T-helper 2 cell treated with Interferon-gamma antibody and Interleukin-4, amounts not matched to agents 100 ng/mL and 5 ng/mL, for 36 hours (primary cell): ENCODE results near the gene DBF4B. TPM values are rescaled to one million over a fixed set of nuclear protein-coding genes. Genes with fewer than 3 reads are reported as not detected.
"Not testable (repeated sequence)": the region's sequence is repeated elsewhere in the genome, so short reads cannot be mapped to it uniquely, and the experiment has no call there.

Experiments
- intact Hi-C: fragments of 100-400 bp; cut with micrococcal nuclease; formaldehyde crosslinking; loops from one replicate; pipeline ENCODE4 v1.15.1; 2023
- total RNA-seq: library from RNA; stranded (reverse); gene quantifications from 2 replicates; pipeline ENCODE4 v1.2.3, GENCODE V29; 2022

Gene DBF4B
- total RNA-seq: 26.1 and 27.4 TPM in 2 replicates

- intact Hi-C loops: loop anchor here (1.0 to 5.0 kb wide), 2 partner anchors 19 to 189 kb away; partner anchors contain the start of genes CCDC43 and EFTUD2
These were observed at the start of gene DBF4B for GRCh38 chr17:44708401-44709263. DBF4B (plus strand) TSS chr17:44708665; CDS start chr17:44708821, 156 bp downstream.

GRCh38 chr17:44661835-44662234 lies 46.6 kb upstream of the DBF4B start:
- intact Hi-C loops: no loop called here

GRCh38 chr17:44663095-44663494 lies 45.4 kb upstream of the DBF4B start:
- intact Hi-C loops: no loop called here

- intact Hi-C loops: no loop called here
These were observed 43.6 kb upstream of the DBF4B start for GRCh38 chr17:44664867-44665266.

GRCh38 chr17:44666006-44666405 lies 42.5 kb upstream of the DBF4B start:
- intact Hi-C loops: no loop called here

GRCh38 chr17:44672479-44673093 lies 35.9 kb upstream of the DBF4B start:
- intact Hi-C loops: no loop called here

GRCh38 chr17:44673893-44674292 lies 34.6 kb upstream of the DBF4B start:
- intact Hi-C loops: no loop called here

- intact Hi-C loops: no loop called here
These were observed 31.3 kb upstream of the DBF4B start for GRCh38 chr17:44677136-44677535.

- intact Hi-C loops: not testable (repeated sequence)
These were observed 25.2 kb upstream of the DBF4B start for GRCh38 chr17:44683303-44683702.

- intact Hi-C loops: no loop called here
These were observed 20.7 kb upstream of the DBF4B start for GRCh38 chr17:44687756-44688155.

GRCh38 chr17:44688200-44688599 lies 20.3 kb upstream of the DBF4B start:
- intact Hi-C loops: no loop called here

- intact Hi-C loops: loop anchor here (1.0 kb wide), 1 partner anchor 19 kb away; the partner anchor contains the start of gene DBF4B
These were observed 19.6 kb upstream of the DBF4B start for GRCh38 chr17:44688675-44689476.

- intact Hi-C loops: loop anchor here (1.0 kb wide), 1 partner anchor 19 kb away; the partner anchor contains the start of gene DBF4B
These were observed 18.8 kb upstream of the DBF4B start, which contains the start of gene CCDC43 for GRCh38 chr17:44689477-44690217. CCDC43 (minus strand) TSS chr17:44689776; CDS start chr17:44689753, 23 bp downstream.

GRCh38 chr17:44690746-44691306 lies 17.6 kb upstream of the DBF4B start:
- intact Hi-C loops: not testable (repeated sequence)

- intact Hi-C loops: no loop called here
These were observed 14.9 kb upstream of the DBF4B start for GRCh38 chr17:44693609-44694008.

GRCh38 chr17:44700288-44700687 lies 8.2 kb upstream of the DBF4B start:
- intact Hi-C loops: not testable (repeated sequence)

GRCh38 chr17:44707755-44708400 lies 587 bp upstream of the DBF4B start:
- intact Hi-C loops: loop anchor here (1.0 to 5.0 kb wide), 2 partner anchors 19 to 189 kb away; partner anchors contain the start of genes CCDC43 and EFTUD2

- intact Hi-C loops: no loop called here
These were observed 11.0 kb downstream of the DBF4B start for GRCh38 chr17:44719444-44719843.

GRCh38 chr17:44722254-44722653 lies 13.8 kb downstream of the DBF4B start:
- intact Hi-C loops: no loop called here

- intact Hi-C loops: not testable (repeated sequence)
These were observed 17.7 kb downstream of the DBF4B start for GRCh38 chr17:44726121-44726520.
